ENCODE measurements around the gene PPP1R13L. TPM values are rescaled to one million over a fixed set of nuclear protein-coding genes. Genes with fewer than 3 reads are reported as not detected.

The PPP1R13L gene
- total and polyA plus RNA-seq, 4 donors, result 14.0 to 37.3 (median 33.0) TPM

GRCh38 chr19:45346449-45346848 is 58.4 kb downstream of the PPP1R13L start:
- Histone ChIP-seq H3K36me3 (ENCODE audit: control insufficient read depth in 4 of 4, insufficient read depth in 4 of 4, low read length in 4 of 4) (peaks cover 0 to 11% (median 0%) of the 10 kb centered on the region in 4 donors), H3K4me3 (no peak overlapping the region), H3K4me1 (ENCODE audit: control insufficient read depth in 5 of 5, insufficient read depth in 5 of 5, low read length in 5 of 5) (no peaks in the 10 kb centered on the region), H3K27ac (ENCODE audit: low read depth in 1 of 2, low read length in 1 of 2) (no peak overlapping the region), H3K27me3 (ENCODE audit: control insufficient read depth in 3 of 3, insufficient read depth in 3 of 3, low read length in 2 of 3) (peaks cover 6 to 19% (median 9%) of the 10 kb centered on the region in 3 donors), H3K9ac (ENCODE audit: insufficient read depth in 1 of 2, low read length in 2 of 2) (no peak overlapping the region), H3K9me3 (ENCODE audit: control insufficient read depth in 4 of 4, insufficient read depth in 3 of 4, low read length in 3 of 4) (no peaks in the 10 kb centered on the region)
- no peak for ATAC-seq (ENCODE audit: insufficient read depth, low FRiP score)
- no peak for DNase-seq
- WGBS, 2 donors, result 31 to 35% methylated on average over 26 to 27 of the region's 27 CpGs
- TF ChIP-seq CTCF (IDR thresholded peaks at IDR 0.05; ENCODE audit: control extremely low read depth, extremely low read depth), result no peak

- ATAC-seq (ENCODE audit: insufficient read depth, low FRiP score), result no peak
- no peak for TF ChIP-seq CTCF (IDR thresholded peaks at IDR 0.05; ENCODE audit: control extremely low read depth, extremely low read depth)
Measured at GRCh38 chr19:45345506-45345860, 59.4 kb downstream of the PPP1R13L start.

GRCh38 chr19:45344621-45345505 is 60.0 kb downstream of the PPP1R13L start:
- Histone ChIP-seq H3K9ac (ENCODE audit: insufficient read depth in 1 of 2, low read length in 2 of 2) (no peak overlapping the region), H3K27me3 (ENCODE audit: control insufficient read depth in 3 of 3, insufficient read depth in 3 of 3, low read length in 2 of 3) (peaks cover 6 to 26% (median 17%) of the 10 kb centered on the region in 3 donors)
- DNase-seq, result no peak

More at GRCh38 chr19:45345506-45345860, 59.4 kb downstream of the PPP1R13L start:
- Histone ChIP-seq H3K9ac (ENCODE audit: insufficient read depth in 1 of 2, low read length in 2 of 2) (no peak overlapping the region), H3K4me1 (ENCODE audit: control insufficient read depth in 5 of 5, insufficient read depth in 5 of 5, low read length in 5 of 5) (peaks cover 0 to 6% (median 3%) of the 10 kb centered on the region in 5 donors), H3K4me3 (no peak overlapping the region), H3K36me3 (ENCODE audit: control insufficient read depth in 4 of 4, insufficient read depth in 4 of 4, low read length in 4 of 4) (peaks cover 0 to 2% (median 0%) of the 10 kb centered on the region in 4 donors), H3K27ac (ENCODE audit: low read depth in 1 of 2, low read length in 1 of 2) (no peak overlapping the region), H3K27me3 (ENCODE audit: control insufficient read depth in 3 of 3, insufficient read depth in 3 of 3, low read length in 2 of 3) (peaks cover 6 to 26% (median 13%) of the 10 kb centered on the region in 3 donors), H3K9me3 (ENCODE audit: control insufficient read depth in 4 of 4, insufficient read depth in 3 of 4, low read length in 3 of 4) (no peaks in the 10 kb centered on the region)
- WGBS, 2 donors, result 77 to 82% methylated on average over 15 of the region's 15 CpGs
- no peak for DNase-seq

More at GRCh38 chr19:45344621-45345505, 60.0 kb downstream of the PPP1R13L start:
- TF ChIP-seq CTCF (IDR thresholded peaks at IDR 0.05; ENCODE audit: control extremely low read depth, extremely low read depth), result no peak
- no peak overlapping the region for H3K27ac ChIP-seq (ENCODE audit: low read depth in 1 of 2, low read length in 1 of 2)
- no peaks in the 10 kb centered on the region for H3K9me3 ChIP-seq (ENCODE audit: control insufficient read depth in 4 of 4, insufficient read depth in 3 of 4, low read length in 3 of 4)
- H3K4me1 ChIP-seq (ENCODE audit: control insufficient read depth in 5 of 5, insufficient read depth in 5 of 5, low read length in 5 of 5), result peaks cover 0 to 6% (median 3%) of the 10 kb centered on the region in 5 donors
- no peaks in the 10 kb centered on the region for H3K36me3 ChIP-seq (ENCODE audit: control insufficient read depth in 4 of 4, insufficient read depth in 4 of 4, low read length in 4 of 4)
- 48 to 61% methylated on average over 15 of the region's 15 CpGs for WGBS, 2 donors
- H3K4me3 ChIP-seq, result no peak overlapping the region
- no peak for ATAC-seq (ENCODE audit: insufficient read depth, low FRiP score)

Measured in lung (tissue), 12 donors.